GM08714 (cell line): Measurements from ENCODE around the gene PXDN.
"Not testable (repeated sequence)": the region's sequence is repeated elsewhere in the genome, so short reads cannot be mapped to it uniquely, and the experiment has no call there.

Experiments
- H3K4me3 ChIP-seq: fragments of 200-500 bp; sonication (Bioruptor generic); 2 replicates; pipeline ENCODE4 v1.5.1; 2014; ENCODE audit warnings: mild to moderate bottlenecking, low read length, inconsistent platforms
- ZNF274 ChIP-seq: IDR thresholded peaks from 2 replicates; pipeline ENCODE4 v1.6.1; 2012; ENCODE audit warnings: mild to moderate bottlenecking, low read depth, low read length

Gene PXDN

DNA sequence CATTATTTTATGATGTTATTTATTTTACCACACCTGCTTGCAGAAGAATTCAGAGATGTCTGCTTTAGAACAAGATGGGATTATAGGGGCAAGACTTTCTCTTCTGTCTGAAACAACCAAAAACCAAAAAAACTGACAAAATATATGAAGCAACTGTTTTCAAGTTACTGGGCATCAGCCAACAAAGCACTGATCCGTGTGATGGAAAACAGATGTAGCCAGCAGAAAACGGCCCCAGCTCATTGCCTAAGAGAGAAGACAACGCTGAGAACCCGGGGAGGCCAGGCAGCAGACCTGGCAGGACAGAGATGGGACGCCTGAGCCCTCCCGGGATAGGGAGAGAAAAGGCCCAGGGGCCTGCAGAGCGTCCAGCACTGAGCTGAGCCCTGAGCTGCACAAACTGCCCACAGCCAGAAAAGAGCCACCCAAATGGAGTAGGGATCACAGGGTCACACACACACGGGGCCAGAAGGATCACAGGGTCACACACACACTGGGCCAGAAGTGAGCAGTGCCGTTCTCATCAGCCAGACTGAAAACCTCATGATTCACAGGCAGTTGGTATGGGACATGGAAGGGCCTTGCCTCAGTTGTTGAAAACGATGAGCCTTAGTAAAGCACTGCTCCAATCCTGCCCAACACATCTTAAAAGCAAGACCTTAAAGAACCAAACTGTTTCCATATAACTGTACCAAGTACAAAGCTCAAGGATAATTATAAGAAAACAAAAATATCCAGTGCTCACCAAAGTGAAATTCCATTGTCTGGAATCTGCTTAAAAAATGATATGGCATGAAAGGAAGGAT lies 12.1 kb downstream of the PXDN start:
- no peak for TF ChIP-seq ZNF274
- no peak overlapping the region for H3K4me3 ChIP-seq

DNA sequence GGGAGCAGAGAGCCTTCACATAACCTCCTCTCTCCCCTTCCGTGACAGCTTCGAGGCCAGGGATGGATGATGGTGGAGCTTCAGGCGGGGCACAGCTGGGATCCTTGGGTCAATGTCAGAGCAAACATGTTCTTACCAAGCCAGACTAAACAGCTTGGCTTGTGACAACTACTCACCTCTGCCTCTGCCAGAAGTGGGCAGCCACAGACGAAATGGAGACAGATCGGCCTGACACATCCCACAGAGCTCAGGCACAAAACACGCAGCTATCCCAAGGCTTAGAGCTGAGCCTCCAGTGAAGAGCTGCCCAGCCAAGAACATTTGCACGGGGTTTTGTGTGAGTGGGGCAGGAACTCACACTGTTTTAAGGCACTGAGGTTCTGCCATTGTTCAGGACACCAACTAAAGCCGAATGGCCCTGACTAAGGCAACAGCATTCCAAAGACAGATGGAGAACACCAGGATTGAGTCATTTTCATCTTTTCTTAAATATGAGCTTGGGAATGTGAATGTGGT lies 12.8 kb downstream of the PXDN start:
- no peak for TF ChIP-seq ZNF274
- no peak overlapping the region for H3K4me3 ChIP-seq

DNA sequence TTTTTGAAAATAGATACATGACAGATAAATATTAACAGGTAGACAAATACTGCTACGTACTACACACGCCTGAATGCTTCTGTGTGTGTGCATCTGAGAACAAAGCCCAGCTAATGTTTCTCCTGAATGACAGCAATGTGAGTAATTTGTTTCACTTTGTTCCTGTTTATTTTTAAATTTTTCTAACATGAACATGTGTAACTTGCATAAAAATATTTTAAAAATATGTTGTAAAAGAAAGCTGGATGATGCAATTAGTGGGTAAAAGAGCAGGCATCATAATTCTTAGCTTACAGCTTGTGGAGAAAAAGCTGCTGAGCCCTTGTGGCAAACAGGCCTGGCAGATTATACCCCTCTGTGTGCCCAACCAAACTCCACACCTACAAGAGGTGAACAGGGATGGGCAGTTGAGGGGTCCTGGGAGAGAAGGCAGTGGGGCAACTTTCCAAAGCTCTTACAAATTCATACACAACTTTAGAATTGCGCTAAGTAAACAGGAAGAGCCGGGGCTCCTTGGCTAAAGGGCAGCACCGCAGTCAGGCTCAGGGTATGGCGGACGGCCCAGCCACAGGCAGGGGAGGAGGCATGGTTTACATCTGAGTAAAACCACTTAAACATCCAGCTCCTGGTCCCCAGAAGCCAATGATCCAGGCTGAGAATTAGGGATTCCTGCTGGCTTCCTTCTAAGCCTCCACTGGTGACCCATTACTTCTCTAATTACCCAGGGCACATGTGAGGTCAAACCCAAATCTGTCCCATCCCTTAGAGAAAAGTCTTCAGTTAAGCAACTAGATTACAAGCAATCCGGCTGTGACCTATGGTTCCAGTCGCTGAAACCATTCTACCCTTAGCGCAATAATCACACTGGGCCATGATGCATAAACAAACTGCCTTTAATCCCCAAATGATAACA lies 14.0 kb downstream of the PXDN start:
- TF ChIP-seq ZNF274: no peak
- no peak overlapping the region for H3K4me3 ChIP-seq

DNA sequence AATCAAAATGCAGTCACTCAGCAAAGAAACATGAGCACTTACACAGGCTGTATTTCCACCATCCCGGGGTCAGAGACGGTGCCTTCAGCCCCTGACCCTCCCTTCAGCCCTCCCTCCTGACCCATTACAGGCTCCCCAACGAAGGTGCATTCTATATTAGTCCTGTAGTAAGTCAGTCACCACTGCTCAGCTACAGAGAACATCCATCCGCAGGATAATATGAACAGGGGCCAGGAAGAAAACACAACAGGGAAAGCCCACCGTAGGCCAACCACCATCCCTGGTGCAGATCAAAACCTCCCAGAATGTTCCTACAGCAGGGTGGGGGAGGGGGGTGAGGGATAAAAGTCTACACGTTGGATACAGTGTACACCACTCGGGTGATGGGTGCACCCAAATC lies 15.1 kb downstream of the PXDN start:
- no peak for TF ChIP-seq ZNF274
- H3K4me3 ChIP-seq: no peak overlapping the region

DNA sequence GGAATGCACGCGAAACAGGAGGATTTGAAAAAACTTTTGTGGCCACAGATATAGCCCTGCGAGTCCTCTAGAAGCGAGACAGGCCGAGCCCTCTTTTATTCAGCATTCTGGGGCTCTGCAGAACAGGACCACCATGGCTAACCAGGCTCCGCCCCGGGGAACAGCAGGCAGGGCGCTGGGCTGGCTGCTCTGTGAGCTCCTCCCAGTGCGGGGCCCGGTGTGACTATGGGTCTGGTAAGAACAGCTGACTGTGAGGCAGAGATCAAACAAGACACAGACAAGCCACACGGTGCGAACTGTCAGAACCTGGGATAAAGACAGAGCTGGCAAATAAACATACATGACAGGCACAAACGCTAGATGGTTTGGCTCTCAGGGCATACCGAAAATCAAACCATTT lies 15.5 kb downstream of the PXDN start:
- TF ChIP-seq ZNF274: no peak
- H3K4me3 ChIP-seq: no peak overlapping the region

DNA sequence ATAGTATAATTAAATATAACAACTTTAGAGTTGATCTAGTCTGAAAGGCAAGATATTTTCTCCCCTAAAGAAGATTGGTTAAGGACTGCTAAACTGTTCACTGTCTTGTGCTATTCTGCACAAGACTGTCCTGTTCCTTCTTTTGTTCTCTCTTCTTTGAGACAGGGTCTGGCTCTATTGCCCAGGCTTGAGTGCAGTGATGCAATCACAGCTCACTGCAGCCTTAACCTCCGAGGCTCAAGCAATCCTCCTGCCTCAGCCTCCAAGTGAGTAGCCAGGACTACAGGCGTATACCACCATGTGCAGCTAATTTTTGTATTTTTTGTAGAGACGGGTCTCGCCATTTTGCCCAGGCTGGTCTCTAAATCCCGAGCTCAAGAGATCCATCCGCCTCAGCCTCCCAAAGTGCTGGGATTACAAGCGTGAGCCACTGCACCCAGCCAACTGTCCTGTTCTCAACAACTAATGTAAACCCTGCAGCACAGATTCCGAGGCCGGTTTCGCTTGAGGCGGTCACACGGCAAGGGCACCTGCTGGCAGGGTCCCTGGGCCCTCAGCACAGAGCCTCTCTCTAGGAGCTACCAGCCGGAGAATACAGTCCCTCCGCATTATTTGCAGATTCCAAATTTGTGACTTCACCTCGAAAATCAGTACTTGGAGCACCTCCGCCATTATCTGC lies 16.4 kb downstream of the PXDN start:
- no peak overlapping the region for H3K4me3 ChIP-seq
- no peak for TF ChIP-seq ZNF274

DNA sequence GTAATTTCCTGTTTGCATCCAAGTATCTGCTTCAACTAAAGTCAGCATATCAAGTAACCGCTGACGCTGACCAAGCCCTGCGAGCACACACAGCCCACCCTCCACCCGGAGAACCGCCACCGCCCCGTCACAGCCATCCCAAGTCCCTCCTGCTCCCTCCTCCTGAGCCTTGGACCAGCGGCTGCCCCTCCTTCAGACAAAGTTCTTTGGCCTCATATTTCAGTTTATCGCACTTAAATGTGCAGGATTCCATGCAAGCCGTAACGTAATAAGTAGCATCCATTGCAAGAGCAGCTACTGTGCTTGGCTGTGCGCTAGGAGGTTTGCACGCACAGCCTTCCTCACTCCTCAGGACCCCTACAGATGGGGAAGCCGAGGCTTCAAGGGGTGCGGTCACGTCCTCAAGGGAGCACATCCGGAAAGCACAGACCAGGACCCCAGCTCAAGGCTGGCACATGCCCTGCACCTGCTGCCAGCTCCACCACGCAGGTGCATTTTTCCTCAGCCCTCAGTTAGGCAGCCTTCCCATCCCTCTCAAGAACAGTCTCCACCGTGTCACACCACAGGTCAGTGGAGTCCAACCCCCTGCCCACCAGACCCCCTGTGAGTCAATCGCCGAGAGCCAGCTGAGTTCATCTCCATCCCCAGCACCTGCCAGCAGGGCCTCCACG lies 17.1 kb downstream of the PXDN start:
- no peak overlapping the region for H3K4me3 ChIP-seq
- TF ChIP-seq ZNF274: no peak

DNA sequence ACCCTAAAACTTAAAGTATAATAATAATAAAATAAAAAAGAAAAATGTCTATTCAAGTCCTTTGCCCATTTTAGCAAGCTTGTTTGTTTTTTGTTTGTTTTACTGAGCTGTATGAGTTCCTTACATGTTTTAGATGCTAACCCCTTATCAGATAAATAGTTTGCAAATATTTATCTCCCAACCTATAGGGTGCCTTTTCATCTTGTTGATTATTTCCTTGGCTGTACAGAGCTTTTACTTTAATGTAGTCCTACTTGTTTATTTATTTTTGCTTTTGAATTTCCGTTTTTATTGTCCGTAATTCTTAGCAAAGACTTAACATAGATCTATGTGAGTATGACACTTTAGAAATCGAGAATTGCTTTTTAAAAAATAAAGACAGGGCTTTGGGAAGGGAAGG lies 17.8 kb downstream of the PXDN start:
- H3K4me3 ChIP-seq: no peak overlapping the region
- TF ChIP-seq ZNF274: no peak

DNA sequence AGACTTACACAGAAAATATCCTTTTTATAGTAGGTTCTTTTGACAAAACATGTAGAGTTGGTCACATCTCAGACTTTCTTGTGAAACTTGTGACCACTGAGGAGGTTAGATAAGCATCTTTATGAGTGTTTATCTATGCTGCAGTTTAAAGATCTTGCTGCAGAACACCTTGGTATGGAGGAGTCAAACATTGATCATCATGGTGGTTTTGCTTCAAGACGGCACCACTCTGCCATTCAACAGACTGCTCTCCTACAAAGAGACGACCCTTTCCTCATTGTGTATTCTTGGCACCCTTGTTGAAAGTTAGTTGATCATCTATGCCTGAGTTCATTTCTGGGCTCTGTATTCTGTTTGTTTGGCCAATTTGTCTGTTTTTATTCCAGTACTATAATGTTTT lies 20.0 kb downstream of the PXDN start:
- not testable (repeated sequence) for H3K4me3 ChIP-seq

DNA sequence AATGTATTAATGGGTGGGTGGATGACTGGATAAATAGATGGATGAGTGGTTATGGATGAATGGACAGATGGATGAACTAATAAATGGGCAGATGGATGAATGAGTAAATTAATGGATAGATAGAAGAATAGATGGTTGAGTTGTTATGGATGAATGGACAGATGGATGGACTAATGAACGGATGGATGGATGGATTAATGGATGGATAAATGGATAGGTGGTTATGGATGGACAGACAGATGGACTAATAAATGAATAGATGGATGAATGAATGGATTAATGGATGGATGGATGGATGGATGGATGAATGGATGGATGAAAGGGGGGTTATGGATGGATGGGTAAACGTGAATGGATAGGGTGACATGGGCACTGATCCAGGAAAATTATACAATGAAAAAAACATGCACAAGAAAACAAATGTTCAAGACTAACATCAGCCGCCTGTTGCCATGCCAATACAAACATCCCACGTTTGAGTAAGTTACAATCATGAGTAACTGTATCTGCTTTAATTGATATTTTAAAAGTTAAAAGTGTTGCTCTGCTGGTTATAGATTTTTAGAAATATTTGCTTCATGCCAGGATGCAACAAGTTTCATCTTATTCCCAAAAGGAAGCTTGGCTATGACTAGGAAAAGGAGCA lies 20.8 kb downstream of the PXDN start:
- TF ChIP-seq ZNF274: no peak
- no peak overlapping the region for H3K4me3 ChIP-seq

DNA sequence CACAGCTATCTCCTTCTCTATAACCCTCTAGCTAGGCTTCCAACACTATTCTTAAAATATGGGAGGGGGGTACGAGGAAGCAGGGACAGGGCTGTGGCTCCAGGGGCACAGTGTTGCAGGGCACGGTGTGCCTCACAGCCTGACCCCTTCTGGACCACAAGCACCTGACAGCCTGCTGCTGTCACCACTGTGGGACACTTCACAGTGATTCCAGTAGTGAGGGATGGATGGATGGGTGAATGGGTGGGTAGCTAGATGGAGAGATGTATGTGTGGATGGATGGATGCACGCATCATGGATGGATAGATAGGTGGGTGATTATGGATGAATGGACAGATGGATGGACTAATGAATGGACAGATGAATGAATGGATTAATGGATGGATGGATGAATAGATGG lies 21.6 kb downstream of the PXDN start:
- H3K4me3 ChIP-seq: no peak overlapping the region
- no peak for TF ChIP-seq ZNF274

DNA sequence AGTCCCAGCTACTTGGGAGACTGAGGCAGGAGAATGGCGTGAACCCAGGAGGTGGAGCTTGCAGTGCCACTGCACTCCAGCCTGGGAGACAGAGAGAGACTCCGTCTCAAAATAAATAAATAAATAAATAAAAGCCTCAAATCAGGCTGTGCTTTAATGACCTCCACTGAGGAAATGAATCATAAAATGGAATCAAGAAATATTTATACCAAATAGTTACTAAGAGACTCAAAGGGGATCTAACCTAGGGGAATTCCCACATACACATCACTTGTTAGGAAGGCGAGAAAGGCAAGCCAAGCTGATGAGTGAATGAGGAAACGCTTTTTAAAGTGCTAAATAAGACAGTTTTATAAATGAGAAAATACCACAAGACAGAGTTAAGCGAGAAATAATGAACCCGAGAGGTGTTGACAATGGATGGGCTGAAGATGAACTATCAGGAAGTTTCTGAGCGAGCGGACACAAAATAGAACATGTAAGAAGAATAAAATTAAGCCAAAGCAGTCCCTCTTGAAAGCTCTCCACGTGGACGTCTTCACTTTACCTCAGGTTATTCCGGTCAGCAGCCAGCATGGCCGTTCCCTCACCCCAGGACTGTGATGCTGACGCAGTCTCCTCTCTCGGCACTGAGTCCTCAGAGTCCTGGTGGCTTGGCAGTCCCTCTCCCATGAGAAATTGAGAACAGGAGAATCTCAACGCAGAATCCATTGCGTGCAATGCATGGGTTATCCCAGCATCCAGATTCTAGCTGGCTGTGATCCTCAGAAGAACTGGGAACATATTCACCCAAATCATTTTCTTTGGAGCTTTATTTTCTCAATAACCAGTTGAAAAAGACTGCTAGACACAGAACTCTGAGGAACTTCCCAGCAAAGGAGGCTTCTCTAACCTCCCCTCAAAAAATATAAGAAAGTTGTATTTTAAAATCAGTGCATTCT lies 22.3 kb downstream of the PXDN start:
- no peak for TF ChIP-seq ZNF274
- no peak overlapping the region for H3K4me3 ChIP-seq
